Activated CD8-positive, alpha-beta T cell treated with anti-CD3 and anti-CD28 coated beads, Interleukin-2, amount 10 ng/mL, durations not matched to agents 7 days and 5 days (primary cell): ENCODE data around the gene USP5. TPM values are rescaled to one million over a fixed set of nuclear protein-coding genes. Genes with fewer than 3 reads are reported as not detected.

ENCODE experiments used
- ATAC-seq: fragments of 150-1000 bp; cut with Tn5 transposase; one replicate; pipeline ENCODE4 v1.10.0; 2021; ENCODE audit warnings: moderate library complexity
- CTCF ChIA-PET: fragments of 350-600 bp; sonication (Branson Sonifier 250); formaldehyde crosslinking; loops from one replicate; lab custom pipeline; 2021; ENCODE audit warnings: antibody characterized with exemption; lab: Charles Lee
- POLR2A ChIA-PET: fragments of 350-600 bp; sonication (Branson Sonifier 250); formaldehyde crosslinking; loops from one replicate; lab custom pipeline; 2021; ENCODE audit warnings: antibody characterized with exemption; lab: Charles Lee
- DNase-seq: peaks from one replicate; pipeline ENCODE4 v3.0.0-alpha.2; 2020
- H3K27ac Mint-ChIP-seq: one replicate; pipeline ENCODE4 v1.8.0; 2021; ENCODE audit warnings: mild to moderate bottlenecking, mixed read lengths
- H3K27me3 Mint-ChIP-seq: one replicate; pipeline ENCODE4 v1.8.0; 2021; ENCODE audit warnings: low read depth, mixed read lengths
- H3K36me3 Mint-ChIP-seq: one replicate; pipeline ENCODE4 v1.8.0; 2021; ENCODE audit warnings: low read depth, mixed read lengths
- H3K4me1 Mint-ChIP-seq: one replicate; pipeline ENCODE4 v1.8.0; 2021; ENCODE audit warnings: low read depth, mixed read lengths
- H3K4me3 Mint-ChIP-seq: one replicate; pipeline ENCODE4 v1.8.0; 2021; ENCODE audit warnings: mild to moderate bottlenecking, mixed read lengths
- H3K9me3 Mint-ChIP-seq: one replicate; pipeline ENCODE4 v1.8.0; 2022; ENCODE audit warnings: mixed read lengths; ENCODE audit not compliant: insufficient read depth
- total RNA-seq, 2 experiments: library from RNA; stranded (reverse); gene quantifications; one replicate each; pipeline ENCODE4 v1.2.3, GENCODE V29; 2021

Gene USP5
- total RNA-seq, 2 experiments from 2014 or later = 105 to 108 TPM

DNA sequence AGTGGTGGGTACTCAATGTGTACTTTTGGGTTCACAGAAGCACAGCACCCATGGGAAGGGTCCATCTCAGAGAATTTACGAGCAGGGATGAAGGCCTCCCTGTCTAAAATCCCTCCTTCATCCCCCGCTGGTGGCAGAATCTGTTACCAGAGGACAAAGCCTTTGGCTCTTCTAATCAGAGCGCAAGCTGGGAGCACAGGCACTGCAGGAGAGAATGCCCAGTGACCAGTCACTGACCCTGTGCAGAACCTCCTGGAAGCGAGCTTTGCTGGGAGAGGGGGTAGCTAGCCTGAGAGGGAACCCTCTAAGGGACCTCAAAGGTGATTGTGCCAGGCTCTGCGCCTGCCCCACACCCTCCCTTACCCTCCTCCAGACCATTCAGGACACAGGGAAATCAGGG, 31.8 kb upstream of the USP5 start:
- Mint-ChIP-seq H3K27ac (no peak overlapping the region), H3K4me3 (no peak overlapping the region), H3K27me3 (peaks cover 43% of the 10 kb centered on the region), H3K9me3 (no peaks in the 10 kb centered on the region), H3K36me3 (no peaks in the 10 kb centered on the region), H3K4me1 (peaks cover 16% of the 10 kb centered on the region)
- ATAC-seq (no peak), DNase-seq (no peak)
- ChIA-PET CTCF (interaction anchor here (3.6 to 10.3 kb wide), 2 partner anchors 14 to 67 kb away, joined by 22 to 116 read pairs; partner anchors contain the start of gene MLF2), POLR2A (interaction anchor here (1.5 kb wide), 1 partner anchor 25 kb away, joined by 3 read pairs; no protein-coding TSS in a partner anchor)

DNA sequence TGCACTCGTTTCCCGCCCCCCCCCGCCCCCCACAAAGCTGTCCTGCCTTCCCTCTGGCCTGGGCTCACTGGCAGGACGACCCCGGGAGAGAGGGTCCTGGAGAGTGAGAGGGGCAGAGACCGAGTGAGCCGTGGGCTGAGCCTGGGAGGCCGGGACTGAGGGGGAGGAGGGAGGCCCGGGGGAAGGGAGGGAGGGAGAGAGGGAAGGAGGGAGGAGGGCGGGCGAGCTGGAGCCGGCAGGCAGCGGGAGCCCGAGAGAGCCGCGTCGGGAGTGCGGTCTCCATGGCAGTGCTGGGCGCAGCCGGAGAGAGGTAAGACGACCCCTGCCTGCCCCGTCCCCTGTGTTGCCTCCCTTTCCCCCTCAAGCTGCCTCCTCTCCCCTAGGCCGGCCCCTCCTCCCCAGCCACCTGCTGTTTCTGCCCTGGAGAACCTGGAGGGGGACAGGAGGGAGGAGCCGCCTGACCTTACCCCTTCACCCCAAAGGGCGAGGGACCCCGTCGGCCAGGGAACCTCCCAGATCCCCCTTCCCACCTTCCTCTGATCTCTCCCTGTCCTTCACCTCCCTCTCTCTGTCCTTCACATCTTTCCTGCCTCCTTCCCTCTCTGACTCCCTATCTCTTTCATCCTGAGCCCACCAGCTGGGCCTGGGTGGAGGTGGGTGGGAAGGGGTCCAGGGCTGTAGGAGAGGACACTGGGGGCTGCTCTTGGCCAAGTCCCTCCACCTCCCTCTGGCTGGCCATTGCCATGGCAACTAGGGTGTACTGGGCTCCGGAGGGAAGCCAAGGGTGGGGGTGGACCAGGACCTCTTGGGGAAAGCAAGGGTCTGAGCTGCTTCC, 30.1 kb upstream of the USP5 start, which contains the start of gene GPR162:
GPR162 (plus strand) TSS at position 231 of the 835 bp plus-strand sequence. CDS start 2,078 bp downstream, outside the sequence.
- ChIA-PET CTCF (interaction anchor here (0.7 to 10.3 kb wide), 8 partner anchors 10 to 85 kb away, joined by 3 to 116 read pairs (median 4); partner anchors contain the start of gene MLF2), POLR2A (interaction anchor here (1.3 to 1.7 kb wide), 5 partner anchors 23 to 97 kb away, joined by 3 to 10 read pairs (median 3); partner anchors contain the start of gene MLF2)
- Mint-ChIP-seq H3K27ac (peak within 1 kb of the TSS; percentile 51), H3K4me1 (peaks cover 22% of the 10 kb centered on the region), H3K9me3 (no peaks in the 10 kb centered on the region), H3K4me3 (peak within 1 kb of the TSS; percentile 17), H3K27me3 (peaks cover 54% of the 10 kb centered on the region), H3K36me3 (no peaks in the 10 kb centered on the region)
- DNase-seq (no peak), ATAC-seq (peak; percentile 12)

DNA sequence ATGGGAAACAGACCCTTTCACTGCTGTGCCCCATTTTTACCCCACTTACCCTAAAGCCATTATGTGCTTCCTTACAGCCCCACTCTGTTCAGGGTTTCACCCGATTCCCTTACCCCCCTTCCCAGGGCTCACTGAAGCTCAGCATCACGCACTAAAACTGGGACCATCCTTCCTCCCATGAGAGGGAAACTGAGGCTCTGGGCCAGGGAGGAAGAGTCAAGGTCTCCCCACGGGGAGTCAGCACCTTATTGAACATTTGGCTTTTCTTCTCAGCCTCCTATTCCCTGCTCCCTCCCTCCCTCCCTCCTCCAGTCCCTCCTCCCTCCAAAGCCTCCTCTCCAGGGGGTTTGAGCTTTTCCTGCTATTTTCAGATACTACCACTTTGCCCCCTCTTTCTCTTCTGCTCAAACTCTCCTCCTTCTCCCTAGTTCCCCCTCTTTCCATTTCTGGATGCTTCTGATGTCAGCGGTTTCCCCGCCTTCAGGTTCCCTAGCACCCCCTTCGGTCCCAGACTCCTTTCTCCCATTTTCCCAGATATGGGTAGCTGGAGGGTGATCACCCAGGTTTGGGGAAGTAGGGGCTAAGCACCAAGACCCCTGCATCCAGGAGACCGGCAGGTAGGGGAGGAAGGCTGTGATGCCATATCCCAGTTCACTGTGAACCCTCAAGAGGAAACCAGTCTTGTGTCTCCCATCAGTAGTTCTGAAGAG, 29.4 kb upstream of the USP5 start:
- peaks cover 62% of the 10 kb centered on the region for H3K27me3 Mint-ChIP-seq
- POLR2A ChIA-PET = interaction anchor here (1.3 to 1.7 kb wide), 3 partner anchors 30 to 98 kb away, joined by 3 to 10 read pairs (median 3); partner anchors contain the start of gene MLF2

DNA sequence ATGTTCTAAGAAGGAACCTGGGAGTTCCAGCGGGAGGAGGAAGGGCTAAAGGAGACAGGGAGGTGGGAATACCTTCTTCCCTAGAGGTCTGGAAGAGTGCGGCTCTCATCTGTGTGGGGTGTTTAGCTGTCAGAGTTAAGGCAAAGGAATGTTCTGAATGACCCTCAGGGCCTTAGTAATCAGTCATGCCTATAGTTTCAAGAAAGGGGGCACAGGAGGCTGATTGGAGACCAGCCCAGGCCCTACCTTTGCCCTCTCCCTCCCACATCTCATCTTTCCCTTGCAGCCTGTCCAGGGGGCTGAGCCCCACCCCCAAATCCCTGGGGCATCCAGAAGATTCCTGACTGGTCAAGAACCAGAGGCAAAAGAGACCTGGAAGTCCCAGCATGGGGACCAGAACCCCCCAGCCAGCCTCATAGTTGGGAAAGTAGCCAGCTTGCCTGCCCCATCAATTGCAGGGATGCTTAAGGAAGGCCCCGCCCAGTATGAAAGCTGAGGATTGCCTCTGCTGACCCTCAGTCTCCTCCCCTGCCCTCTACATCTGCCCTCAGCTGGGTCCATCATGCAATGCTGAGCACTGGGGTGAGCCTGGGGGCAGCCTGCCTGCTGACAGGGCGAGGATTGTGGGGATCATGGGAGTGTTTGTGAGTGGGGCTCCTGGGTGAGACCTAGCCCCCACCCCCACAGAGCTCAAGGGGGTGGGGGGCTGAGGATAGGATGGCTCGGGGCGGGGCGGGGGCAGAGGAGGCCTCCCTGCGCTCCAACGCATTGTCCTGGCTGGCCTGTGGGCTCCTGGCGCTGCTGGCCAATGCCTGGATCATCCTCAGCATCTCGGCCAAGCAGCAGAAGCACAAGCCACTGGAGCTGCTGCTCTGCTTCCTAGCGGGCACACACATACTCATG, 28.5 kb upstream of the USP5 start:
- ATAC-seq = no peak
- CTCF ChIA-PET = interaction anchor here (1.0 to 10.3 kb wide), 7 partner anchors 11 to 203 kb away, joined by 3 to 116 read pairs (median 15); partner anchors contain the start of gene MLF2
- no peak overlapping the region for H3K27ac Mint-ChIP-seq
- POLR2A ChIA-PET = interaction anchor here (1.1 to 1.7 kb wide), 3 partner anchors 30 to 100 kb away, joined by 3 to 10 read pairs (median 3); partner anchors contain the start of genes COPS7A and MLF2
- peaks cover 30% of the 10 kb centered on the region for H3K4me1 Mint-ChIP-seq
- H3K36me3 Mint-ChIP-seq = no peaks in the 10 kb centered on the region
- H3K4me3 Mint-ChIP-seq = no peak overlapping the region
- DNase-seq = no peak
- H3K9me3 Mint-ChIP-seq = no peaks in the 10 kb centered on the region
- peaks cover 66% of the 10 kb centered on the region for H3K27me3 Mint-ChIP-seq

More for the DNA sequence above, 29.4 kb upstream of the USP5 start:
- H3K9me3 Mint-ChIP-seq = no peaks in the 10 kb centered on the region
- H3K27ac Mint-ChIP-seq = no peak overlapping the region
- ATAC-seq = no peak
- no peak overlapping the region for H3K4me3 Mint-ChIP-seq
- CTCF ChIA-PET = interaction anchor here (1.0 to 10.3 kb wide), 4 partner anchors 12 to 69 kb away, joined by 3 to 116 read pairs (median 14); partner anchors contain the start of gene MLF2
- DNase-seq = no peak
- no peaks in the 10 kb centered on the region for H3K36me3 Mint-ChIP-seq
- H3K4me1 Mint-ChIP-seq = peaks cover 26% of the 10 kb centered on the region

DNA sequence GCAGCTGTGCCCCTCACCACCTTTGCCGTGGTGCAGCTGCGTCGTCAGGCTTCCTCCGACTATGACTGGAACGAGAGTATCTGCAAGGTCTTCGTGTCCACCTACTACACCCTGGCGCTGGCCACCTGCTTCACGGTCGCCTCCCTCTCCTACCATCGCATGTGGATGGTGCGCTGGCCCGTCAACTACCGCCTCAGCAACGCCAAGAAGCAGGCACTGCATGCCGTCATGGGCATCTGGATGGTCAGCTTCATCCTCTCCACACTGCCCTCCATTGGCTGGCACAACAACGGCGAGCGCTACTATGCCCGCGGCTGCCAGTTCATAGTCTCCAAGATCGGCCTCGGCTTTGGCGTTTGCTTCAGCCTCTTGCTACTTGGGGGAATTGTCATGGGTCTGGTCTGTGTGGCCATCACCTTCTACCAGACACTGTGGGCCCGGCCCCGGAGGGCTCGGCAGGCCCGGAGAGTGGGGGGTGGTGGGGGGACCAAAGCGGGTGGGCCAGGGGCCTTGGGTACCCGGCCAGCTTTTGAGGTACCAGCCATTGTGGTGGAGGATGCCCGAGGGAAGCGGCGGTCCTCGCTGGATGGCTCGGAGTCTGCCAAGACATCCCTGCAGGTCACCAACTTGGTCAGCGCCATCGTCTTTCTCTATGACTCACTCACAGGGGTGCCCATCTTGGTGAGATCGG, 27.7 kb upstream of the USP5 start:
- POLR2A ChIA-PET = interaction anchor here (1.1 kb wide), 1 partner anchor 101 kb away, joined by 3 read pairs; the partner anchor contains the start of gene COPS7A

DNA sequence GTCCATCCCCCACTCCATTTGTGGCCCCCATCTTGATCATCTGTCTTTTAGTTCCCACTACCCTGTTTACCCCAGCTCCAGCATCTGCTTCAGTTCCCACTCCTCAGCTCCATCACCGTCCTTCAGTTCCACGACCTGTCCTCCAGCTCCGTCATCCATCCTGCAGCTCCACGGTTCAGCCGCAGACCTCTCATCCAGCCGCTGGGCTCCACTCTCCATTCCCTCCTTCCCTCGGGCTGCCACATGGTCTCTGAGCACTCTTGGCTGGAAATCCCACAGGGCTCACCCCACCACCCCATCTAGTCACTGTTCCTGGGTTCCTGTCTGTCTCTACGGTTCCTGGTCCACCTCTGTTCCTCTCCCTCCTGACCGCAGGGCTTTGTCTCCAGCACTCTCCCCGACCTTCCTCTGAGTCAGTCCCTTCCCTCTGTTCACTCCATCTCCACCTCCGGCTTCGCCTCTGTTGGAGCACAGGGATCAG, 27.0 kb upstream of the USP5 start:
- H3K27ac Mint-ChIP-seq = no peak overlapping the region
- peaks cover 39% of the 10 kb centered on the region for H3K4me1 Mint-ChIP-seq
- H3K27me3 Mint-ChIP-seq = peaks cover 74% of the 10 kb centered on the region
- no peaks in the 10 kb centered on the region for H3K36me3 Mint-ChIP-seq
- no peaks in the 10 kb centered on the region for H3K9me3 Mint-ChIP-seq
- DNase-seq (no peak), ATAC-seq (no peak)
- CTCF ChIA-PET = interaction anchor here (0.6 to 10.3 kb wide), 21 partner anchors 10 to 271 kb away, joined by 3 to 116 read pairs (median 5); partner anchors contain the start of genes CD4, CDCA3, LAG3 and MLF2
- POLR2A ChIA-PET = interaction anchor here (1.1 kb wide), 1 partner anchor 102 kb away, joined by 3 read pairs; the partner anchor contains the start of gene COPS7A
- H3K4me3 Mint-ChIP-seq = no peak overlapping the region

More for the DNA sequence above, 27.7 kb upstream of the USP5 start:
- H3K27ac Mint-ChIP-seq = no peak overlapping the region
- H3K4me3 Mint-ChIP-seq = no peak overlapping the region
- CTCF ChIA-PET = interaction anchor here (0.9 to 10.3 kb wide), 18 partner anchors 10 to 270 kb away, joined by 3 to 116 read pairs (median 7); partner anchors contain the start of genes CD4, CDCA3, LAG3 and MLF2
- H3K9me3 Mint-ChIP-seq = no peaks in the 10 kb centered on the region
- H3K27me3 Mint-ChIP-seq = peaks cover 71% of the 10 kb centered on the region
- ATAC-seq (no peak), DNase-seq (no peak)
- no peaks in the 10 kb centered on the region for H3K36me3 Mint-ChIP-seq
- peaks cover 35% of the 10 kb centered on the region for H3K4me1 Mint-ChIP-seq

DNA sequence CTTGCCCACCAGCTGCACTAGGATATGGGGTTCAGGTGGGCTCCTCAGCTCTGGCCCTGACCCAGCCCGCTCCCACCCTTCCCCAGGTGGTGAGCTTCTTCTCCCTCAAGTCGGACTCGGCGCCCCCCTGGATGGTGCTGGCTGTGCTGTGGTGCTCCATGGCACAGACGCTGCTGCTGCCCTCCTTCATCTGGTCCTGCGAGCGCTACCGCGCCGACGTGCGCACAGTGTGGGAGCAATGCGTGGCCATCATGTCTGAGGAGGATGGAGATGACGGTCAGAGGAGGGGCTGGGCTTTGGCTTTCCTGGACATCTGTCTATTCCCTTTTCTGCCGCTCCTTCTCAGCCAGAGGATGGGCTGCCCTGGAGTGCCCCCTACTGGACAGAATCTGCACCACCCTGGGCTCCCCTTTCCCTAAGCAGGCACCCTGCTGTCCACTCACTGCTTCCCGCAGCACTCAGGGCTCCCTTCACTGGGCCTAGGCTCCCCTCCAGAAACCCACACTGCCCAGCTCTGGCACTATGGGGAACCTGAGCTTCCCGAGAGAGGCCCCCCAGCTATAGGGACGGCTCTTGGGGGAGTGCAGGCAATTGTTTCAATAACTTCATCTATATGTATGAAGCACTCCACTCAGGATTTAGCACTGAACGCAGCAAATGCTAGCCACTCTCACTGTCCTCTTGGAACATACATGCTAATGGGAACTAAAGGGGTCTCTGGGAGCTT, 26.4 kb upstream of the USP5 start:
- Mint-ChIP-seq H3K4me1 (peaks cover 38% of the 10 kb centered on the region), H3K27me3 (peaks cover 74% of the 10 kb centered on the region), H3K9me3 (no peaks in the 10 kb centered on the region), H3K27ac (no peak overlapping the region), H3K4me3 (no peak overlapping the region), H3K36me3 (no peaks in the 10 kb centered on the region)
- ChIA-PET CTCF (interaction anchor here (0.6 to 10.3 kb wide), 26 partner anchors 9 to 271 kb away, joined by 3 to 116 read pairs (median 5); partner anchors contain the start of genes CD4, CDCA3, LAG3 and MLF2), POLR2A (interaction anchor here (0.8 kb wide), 1 partner anchor 51 kb away, joined by 3 read pairs; no protein-coding TSS in a partner anchor)
- DNase-seq (peak; percentile 87), ATAC-seq (peak; percentile 69)

DNA sequence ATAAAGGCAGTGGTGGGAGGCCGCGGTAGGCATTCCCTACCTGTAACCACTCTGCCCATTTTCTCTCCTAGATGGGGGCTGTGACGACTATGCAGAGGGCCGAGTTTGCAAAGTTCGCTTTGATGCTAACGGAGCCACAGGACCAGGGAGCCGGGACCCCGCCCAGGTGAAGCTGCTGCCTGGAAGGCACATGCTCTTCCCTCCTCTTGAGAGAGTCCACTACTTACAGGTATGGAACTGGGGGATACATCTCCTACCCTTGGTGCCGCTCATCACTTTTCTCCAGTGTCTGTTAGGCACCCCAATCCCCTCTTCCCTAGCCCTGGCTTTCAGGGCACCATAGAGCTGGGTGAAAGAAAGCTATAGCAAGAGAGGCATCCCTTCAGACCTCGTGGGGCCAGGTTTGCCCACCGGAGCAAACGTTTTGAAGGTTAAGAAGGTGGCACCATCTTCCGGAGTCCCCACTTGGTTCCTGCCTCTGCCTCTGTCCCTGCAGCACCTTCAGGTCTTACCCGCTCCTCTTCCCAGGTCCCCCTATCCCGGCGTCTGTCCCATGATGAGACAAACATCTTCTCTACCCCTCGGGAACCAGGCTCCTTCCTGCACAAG, 25.7 kb upstream of the USP5 start:
- Mint-ChIP-seq H3K4me3 (no peak overlapping the region), H3K4me1 (peaks cover 31% of the 10 kb centered on the region), H3K27ac (no peak overlapping the region), H3K9me3 (no peaks in the 10 kb centered on the region), H3K36me3 (no peaks in the 10 kb centered on the region), H3K27me3 (peaks cover 73% of the 10 kb centered on the region)
- CTCF ChIA-PET = interaction anchor here (0.8 to 10.3 kb wide), 16 partner anchors 9 to 255 kb away, joined by 3 to 116 read pairs (median 6); partner anchors contain the start of genes CD4, CDCA3, MLF2 and USP5
- DNase-seq (no peak), ATAC-seq (no peak)
- POLR2A ChIA-PET = interaction anchor here (0.8 kb wide), 1 partner anchor 51 kb away, joined by 3 read pairs; no protein-coding TSS in a partner anchor
